GM23248 (cell line): ENCODE results near the gene PAFAH1B2. TPM values are rescaled to one million over a fixed set of nuclear protein-coding genes. Genes with fewer than 3 reads are reported as not detected.
"Not testable (repeated sequence)": the region's sequence is repeated elsewhere in the genome, so short reads cannot be mapped to it uniquely, and the experiment has no call there.

Source experiments
- DNase-seq: peaks from one replicate; pipeline ENCODE4 v3.0.0-alpha.2; 2015
- H2AFZ ChIP-seq: fragments of 200-600 bp; sonication (generic); 2 replicates; pipeline ENCODE4 v1.6.1; 2016; ENCODE audit warnings: antibody characterized with exemption
- H3F3A ChIP-seq: fragments of 200-600 bp; sonication (generic); 2 replicates; pipeline ENCODE4 v1.6.1; 2016; ENCODE audit warnings: mild to moderate bottlenecking, antibody characterized with exemption, mixed run types; ENCODE audit not compliant: insufficient read depth
- H3K27ac ChIP-seq: fragments of 200-600 bp; sonication (generic); 2 replicates; pipeline ENCODE4 v1.5.1; 2016; ENCODE audit warnings: mild to moderate bottlenecking
- H3K27me3 ChIP-seq: fragments of 200-600 bp; sonication (generic); replicated peaks from 2 replicates; pipeline ENCODE4 v1.6.1; 2016; ENCODE audit warnings: mild to moderate bottlenecking; ENCODE audit not compliant: insufficient read depth
- H3K36me3 ChIP-seq: fragments of 200-600 bp; sonication (generic); 2 replicates; pipeline ENCODE4 v1.6.1; 2016; ENCODE audit warnings: low read depth, mild to moderate bottlenecking
- H3K4me1 ChIP-seq: fragments of 200-600 bp; sonication (generic); 2 replicates; pipeline ENCODE4 v1.6.1; 2016; ENCODE audit warnings: mild to moderate bottlenecking; ENCODE audit not compliant: insufficient read depth
- H3K4me2 ChIP-seq: fragments of 200-600 bp; sonication (generic); one replicate; pipeline ENCODE4 v1.6.1; 2016; ENCODE audit warnings: mild to moderate bottlenecking; ENCODE audit not compliant: unreplicated experiment
- H3K4me3 ChIP-seq: fragments of 200-600 bp; sonication (generic); 2 replicates; pipeline ENCODE4 v1.5.1; 2016; ENCODE audit warnings: mild to moderate bottlenecking
- H3K79me2 ChIP-seq: fragments of 200-600 bp; sonication (generic); 2 replicates; pipeline ENCODE4 v1.6.1; 2016; ENCODE audit warnings: mild to moderate bottlenecking; ENCODE audit not compliant: insufficient read depth
- H3K9ac ChIP-seq: fragments of 200-600 bp; sonication (generic); 2 replicates; pipeline ENCODE4 v1.6.1; 2016; ENCODE audit warnings: mild to moderate bottlenecking
- H3K9me2 ChIP-seq: fragments of 200-600 bp; sonication (generic); 2 replicates; pipeline ENCODE4 v1.6.1; 2016; ENCODE audit warnings: mixed run types, mild to moderate bottlenecking, moderate library complexity; ENCODE audit not compliant: insufficient read depth
- H3K9me3 ChIP-seq: fragments of 200-600 bp; sonication (generic); one replicate; pipeline ENCODE4 v1.6.1; 2017; ENCODE audit warnings: low read depth
- H4K20me1 ChIP-seq: fragments of 200-600 bp; sonication (generic); 2 replicates; pipeline ENCODE4 v1.6.0; 2016; ENCODE audit not compliant: insufficient read depth
- EZH2 ChIP-seq: fragments of 200-600 bp; sonication (generic); IDR thresholded peaks from 2 replicates; pipeline ENCODE4 v1.6.1; 2018; ENCODE audit warnings: antibody characterized with exemption, mild to moderate bottlenecking; ENCODE audit not compliant: insufficient read depth, poor library complexity, severe bottlenecking
- EZH2phosphoT487 ChIP-seq: fragments of 200-600 bp; sonication (generic); IDR thresholded peaks from 2 replicates; pipeline ENCODE4 v1.6.1; 2018; ENCODE audit warnings: antibody characterized with exemption, moderate library complexity, mild to moderate bottlenecking, low read depth; ENCODE audit not compliant: insufficient read depth
- WGBS, 2 experiments: methylation state at CpG; one replicate each; pipeline ENCODE4 v1.1.6; 2015 to 2017; ENCODE audit warnings: low lambda C conversion rate in 2 of 2, low coverage in 1 of 2; ENCODE audit errors: missing lambda C conversion rate in 2 of 2; 5-methylcytosine and 5-hydroxymethylcytosine counted together
- in situ Hi-C: fragments of 300-500 bp; cut with MboI; formaldehyde crosslinking; loops from 2 replicates; pipeline ENCODE4 v1.15.0; 2020
- polyA plus RNA-seq: library from polyadenylated mRNA; unstranded; fragments of >200 nt; fragmentation: Nextera tagmentation; extraction: Ambion mirVana; gene quantifications from 2 replicates; pipeline ENCODE4 v1.2.1, GENCODE V29; 2016
- total RNA-seq: library from RNA; depleted of rRNA; stranded (reverse); fragments of >200 nt; shearing (Covaris generic); gene quantifications from 2 replicates; pipeline ENCODE4 v1.2.3, GENCODE V29; 2014

The PAFAH1B2 gene
- total and polyA plus RNA-seq, 2 experiments from 2014 or later = 116 to 140 TPM

DNA sequence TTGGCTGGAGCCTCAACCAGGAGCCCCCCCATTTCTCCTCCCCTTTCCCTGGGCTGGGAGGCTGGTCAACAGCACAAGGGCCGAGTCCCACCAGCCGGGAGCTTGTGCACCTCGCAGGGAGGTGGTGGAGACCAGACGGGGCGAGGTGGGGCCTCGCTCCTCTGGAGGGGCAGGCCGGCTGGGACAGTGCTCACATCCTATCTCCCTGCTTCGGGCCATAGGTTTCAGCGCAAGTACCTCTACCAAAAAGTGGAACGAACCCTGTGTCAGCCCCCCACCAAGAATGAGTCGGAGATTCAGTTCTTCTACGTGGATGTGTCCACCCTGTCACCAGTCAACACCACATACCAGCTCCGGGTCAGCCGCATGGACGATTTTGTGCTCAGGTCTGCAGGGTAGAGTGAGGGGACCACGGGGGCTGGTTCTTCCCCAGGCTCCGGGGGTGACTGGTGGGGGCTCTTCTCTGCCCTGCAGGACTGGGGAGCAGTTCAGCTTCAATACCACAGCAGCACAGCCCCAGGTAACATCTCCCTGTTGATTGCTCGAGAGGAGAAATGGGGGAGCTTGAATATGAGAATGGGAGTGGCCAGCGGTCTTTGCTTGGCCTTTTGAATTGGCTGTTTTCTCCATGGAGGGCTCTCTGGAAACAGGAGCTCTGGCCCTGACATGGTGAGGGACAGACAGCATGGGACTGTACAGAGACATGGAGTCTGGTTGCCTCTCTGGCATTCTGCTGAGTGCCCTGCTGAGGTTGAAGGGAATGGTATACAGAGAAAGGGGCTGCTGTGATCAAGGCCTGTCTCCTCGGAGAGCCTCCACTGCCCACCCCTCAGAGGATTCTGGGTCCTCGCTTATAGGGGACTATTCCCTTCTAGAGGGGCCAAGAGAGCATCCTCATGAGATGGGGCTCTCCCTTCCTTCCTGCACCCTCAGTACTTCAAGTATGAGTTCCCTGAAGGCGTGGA, 37.8 kb downstream of the PAFAH1B2 start:
- no peak overlapping the region for H3K9ac ChIP-seq
- H3K79me2 ChIP-seq = peaks cover 21% of the 10 kb centered on the region
- H4K20me1 ChIP-seq = no peaks in the 10 kb centered on the region
- peaks cover 20% of the 10 kb centered on the region for H3K4me1 ChIP-seq
- TF ChIP-seq EZH2 (no peak), EZH2phosphoT487 (no peak)
- H3K36me3 ChIP-seq = no peaks in the 10 kb centered on the region
- H3K4me2 ChIP-seq = no peak overlapping the region
- DNase-seq = no peak
- no peak overlapping the region for H3K27ac ChIP-seq
- peaks cover 15% of the 10 kb centered on the region; the same call in 1 of the 2 replicates for H3F3A ChIP-seq
- WGBS, 2 experiments = 92 to 94% methylated on average over 22 of the region's 22 CpGs
- in situ Hi-C loops = no loop called here
- no peaks in the 10 kb centered on the region for H3K9me3 ChIP-seq
- H2AFZ ChIP-seq = no peak overlapping the region
- no peaks in the 10 kb centered on the region for H3K9me2 ChIP-seq
- H3K4me3 ChIP-seq = no peak overlapping the region
- no peaks in the 10 kb centered on the region for H3K27me3 ChIP-seq

DNA sequence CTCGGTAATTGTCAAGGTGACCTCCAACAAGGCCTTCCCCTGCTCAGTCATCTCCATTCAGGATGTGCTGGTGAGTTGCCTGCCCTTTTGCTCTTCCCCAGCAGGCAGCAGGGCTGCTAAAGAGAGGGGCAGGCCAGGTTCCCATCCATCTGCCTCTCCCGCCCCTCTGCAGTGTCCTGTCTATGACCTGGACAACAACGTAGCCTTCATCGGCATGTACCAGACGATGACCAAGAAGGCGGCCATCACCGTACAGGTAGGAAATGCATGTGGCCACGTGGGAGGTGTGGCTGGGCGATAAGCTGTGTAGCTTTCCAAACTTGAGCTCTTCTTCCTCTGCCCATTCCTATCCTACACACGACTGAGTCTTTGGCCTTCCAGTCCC, 38.5 kb downstream of the PAFAH1B2 start:
- peaks cover 21% of the 10 kb centered on the region for H3K79me2 ChIP-seq
- H3K9me3 ChIP-seq = no peaks in the 10 kb centered on the region
- no peak overlapping the region for H2AFZ ChIP-seq
- in situ Hi-C loops = no loop called here
- H3K36me3 ChIP-seq = no peaks in the 10 kb centered on the region
- peaks cover 20% of the 10 kb centered on the region for H3K4me1 ChIP-seq
- no peak overlapping the region for H3K27ac ChIP-seq
- no peaks in the 10 kb centered on the region for H4K20me1 ChIP-seq
- no peak overlapping the region for H3K4me3 ChIP-seq
- no peak overlapping the region for H3K4me2 ChIP-seq
- no peak overlapping the region for H3K9ac ChIP-seq
- 91 to 92% methylated on average over 10 of the region's 10 CpGs for WGBS, 2 experiments
- peaks cover 13% of the 10 kb centered on the region; the same call in 1 of the 2 replicates for H3F3A ChIP-seq
- no peaks in the 10 kb centered on the region for H3K9me2 ChIP-seq
- H3K27me3 ChIP-seq = no peaks in the 10 kb centered on the region
- no peak for DNase-seq
- TF ChIP-seq EZH2phosphoT487 (no peak), EZH2 (no peak)

DNA sequence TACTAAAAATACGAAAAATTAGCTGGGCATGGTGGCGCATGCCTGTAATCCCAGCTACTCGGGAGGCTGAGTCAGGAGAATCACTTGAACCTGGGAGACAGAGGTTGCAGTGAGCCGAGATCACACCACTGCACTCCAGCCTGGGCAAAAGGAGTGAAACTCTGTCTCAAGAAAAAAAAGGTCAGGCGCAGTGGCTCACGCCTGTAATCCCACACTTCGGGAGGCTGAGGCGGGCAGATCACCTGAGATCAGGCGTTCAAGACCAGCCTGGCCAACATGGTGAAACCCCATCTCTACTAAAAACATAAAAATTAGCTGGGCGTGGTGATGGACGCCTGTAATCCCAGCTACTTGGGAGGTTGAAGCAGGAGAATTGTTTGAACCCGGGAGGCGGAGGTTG, 39.1 kb downstream of the PAFAH1B2 start:
- H2AFZ ChIP-seq, H3K36me3 ChIP-seq, H3K4me2 ChIP-seq, H3K9ac ChIP-seq, H3K9me3 ChIP-seq, DNase-seq, H3K27ac ChIP-seq, in situ Hi-C loops, H4K20me1 ChIP-seq, H3K9me2 ChIP-seq, H3K4me3 ChIP-seq, H3K27me3 ChIP-seq: not testable (repeated sequence)
- H3K79me2 ChIP-seq = peaks cover 21% of the 10 kb centered on the region
- H3K4me1 ChIP-seq = peaks cover 16% of the 10 kb centered on the region
- 90% methylated on average over 13 of the region's 13 CpGs for WGBS, 2 experiments
- peaks cover 11% of the 10 kb centered on the region; the same call in 1 of the 2 replicates for H3F3A ChIP-seq

DNA sequence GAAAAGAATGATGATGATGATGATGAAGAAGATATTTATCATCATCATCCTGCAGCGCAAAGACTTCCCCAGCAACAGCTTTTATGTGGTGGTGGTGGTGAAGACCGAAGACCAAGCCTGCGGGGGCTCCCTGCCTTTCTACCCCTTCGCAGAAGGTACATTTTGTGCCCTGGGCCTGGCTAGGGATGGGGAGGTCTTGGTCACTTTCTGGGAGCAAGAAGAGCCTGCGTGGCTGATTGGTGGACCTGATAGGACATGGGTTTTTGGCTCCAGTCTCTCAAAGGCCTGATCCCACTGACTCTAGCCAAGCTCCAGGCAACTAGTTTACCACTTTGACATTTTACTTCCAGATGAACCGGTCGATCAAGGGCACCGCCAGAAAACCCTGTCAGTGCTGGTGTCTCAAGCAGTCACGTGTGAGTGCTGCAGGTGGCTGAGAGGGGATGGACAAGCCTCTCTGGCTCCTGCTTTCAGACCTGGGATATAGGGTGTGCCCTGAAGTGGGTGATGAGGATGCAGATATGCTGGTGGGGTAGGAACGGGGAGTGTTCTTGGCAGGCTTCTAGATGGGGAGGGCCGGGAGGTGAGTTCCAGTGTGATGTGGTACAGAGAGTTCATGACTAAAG, 39.8 kb downstream of the PAFAH1B2 start:
- Histone ChIP-seq H3K4me2 (no peak overlapping the region), H3K4me3 (no peak overlapping the region), H3K27ac (no peak overlapping the region), H3K4me1 (peaks cover 16% of the 10 kb centered on the region), H3F3A (peaks cover 11% of the 10 kb centered on the region; the same call in 1 of the 2 replicates), H3K27me3 (no peaks in the 10 kb centered on the region), H3K79me2 (peaks cover 21% of the 10 kb centered on the region), H4K20me1 (no peaks in the 10 kb centered on the region), H2AFZ (no peak overlapping the region), H3K36me3 (no peaks in the 10 kb centered on the region; the same call in 1 of the 2 replicates), H3K9me3 (no peaks in the 10 kb centered on the region), H3K9me2 (no peaks in the 10 kb centered on the region), H3K9ac (no peak overlapping the region)
- WGBS, 2 experiments = 86 to 91% methylated on average over 11 of the region's 11 CpGs
- DNase-seq = no peak
- TF ChIP-seq EZH2 (no peak), EZH2phosphoT487 (no peak)
- in situ Hi-C loops = no loop called here
